ENCODE measurements around the gene RAB27A.

Gene RAB27A

GRCh38 chr15:55195996-55196395 is 93.6 kb downstream of the RAB27A start:
- Histone ChIP-seq H4K20me1 (ENCODE audit: insufficient read depth, low read length) (peaks cover 46% of the 10 kb centered on the region), H3K36me3 (ENCODE audit: insufficient read depth, low read length) (peaks cover 42% of the 10 kb centered on the region), H3K9ac (ENCODE audit: low read depth, low read length) (peak overlapping the region; percentile 79), H3K4me3 (ENCODE audit: low read depth in 1 of 2, low read length in 2 of 2) (peak overlapping the region; percentile 70 to 79), H3K9me3 (ENCODE audit: insufficient read depth, low read length, severe bottlenecking) (no peaks in the 10 kb centered on the region), H3K79me2 (ENCODE audit: insufficient read depth, low read length) (peaks cover 64% of the 10 kb centered on the region), H3K27me3 (ENCODE audit: insufficient read depth, low read length, poor library complexity) (no peaks in the 10 kb centered on the region), H3K27ac (ENCODE audit: low read length) (peak overlapping the region; percentile 86), H2AFZ (ENCODE audit: low read depth, low read length) (peak overlapping the region; percentile 78), H3K4me1 (ENCODE audit: insufficient read depth, low read length) (peaks cover 39% of the 10 kb centered on the region), H3K4me2 (ENCODE audit: insufficient read depth, low read length) (peak overlapping the region; percentile 84)
- DNase-seq (no peak), ATAC-seq (ENCODE audit: insufficient read depth, low read depth) (no peak)
- TF ChIP-seq CTCF (IDR thresholded peaks at IDR 0.05; ENCODE audit: borderline replicate concordance, extremely low read depth, low read length, poor library complexity, severe bottlenecking) (no peak), EZH2 (IDR thresholded peaks at IDR 0.05; ENCODE audit: borderline replicate concordance, low read depth, low read length, severe bottlenecking) (no peak)

GRCh38 chr15:55194256-55194655 is 95.4 kb downstream of the RAB27A start:
- Histone ChIP-seq H3K4me3 (ENCODE audit: low read depth in 1 of 2, low read length in 2 of 2) (peak overlapping the region in 1 of 2 experiments; percentile 79; a peak in 1 of 4 replicates), H4K20me1 (ENCODE audit: insufficient read depth, low read length) (peaks cover 47% of the 10 kb centered on the region), H3K27ac (ENCODE audit: low read length) (no peak overlapping the region), H3K4me2 (ENCODE audit: insufficient read depth, low read length) (peak overlapping the region; percentile 84), H3K4me1 (ENCODE audit: insufficient read depth, low read length) (peaks cover 39% of the 10 kb centered on the region), H3K36me3 (ENCODE audit: insufficient read depth, low read length) (peaks cover 57% of the 10 kb centered on the region), H2AFZ (ENCODE audit: low read depth, low read length) (no peak overlapping the region), H3K27me3 (ENCODE audit: insufficient read depth, low read length, poor library complexity) (no peaks in the 10 kb centered on the region), H3K79me2 (ENCODE audit: insufficient read depth, low read length) (peaks cover 81% of the 10 kb centered on the region), H3K9ac (ENCODE audit: low read depth, low read length) (0 out of 2 replicates have a peak overlapping the region, but pooled peaks have one; percentile 79), H3K9me3 (ENCODE audit: insufficient read depth, low read length, severe bottlenecking) (no peaks in the 10 kb centered on the region)
- ATAC-seq (ENCODE audit: insufficient read depth, low read depth) (no peak), DNase-seq (no peak)
- no peak for TF ChIP-seq CTCF (IDR thresholded peaks at IDR 0.05; ENCODE audit: borderline replicate concordance, extremely low read depth, low read length, poor library complexity, severe bottlenecking)
- TF ChIP-seq EZH2 (IDR thresholded peaks at IDR 0.05; ENCODE audit: borderline replicate concordance, low read depth, low read length, severe bottlenecking): no peak

GRCh38 chr15:55186331-55186730 is 103.3 kb downstream of the RAB27A start:
- no peak overlapping the region for H3K4me2 ChIP-seq (ENCODE audit: insufficient read depth, low read length)
- TF ChIP-seq CTCF (IDR thresholded peaks at IDR 0.05; ENCODE audit: borderline replicate concordance, extremely low read depth, low read length, poor library complexity, severe bottlenecking) (no peak), EZH2 (IDR thresholded peaks at IDR 0.05; ENCODE audit: borderline replicate concordance, low read depth, low read length, severe bottlenecking) (no peak)
- peaks cover 65% of the 10 kb centered on the region for H3K79me2 ChIP-seq (ENCODE audit: insufficient read depth, low read length)
- ATAC-seq (ENCODE audit: insufficient read depth, low read depth): no peak
- no peak for DNase-seq
- H3K9me3 ChIP-seq (ENCODE audit: insufficient read depth, low read length, severe bottlenecking): no peaks in the 10 kb centered on the region
- no peak overlapping the region for H3K27ac ChIP-seq (ENCODE audit: low read length)
- H2AFZ ChIP-seq (ENCODE audit: low read depth, low read length): no peak overlapping the region
- H3K9ac ChIP-seq (ENCODE audit: low read depth, low read length): no peak overlapping the region
- H3K4me1 ChIP-seq (ENCODE audit: insufficient read depth, low read length): no peaks in the 10 kb centered on the region; the same call in 1 of the 2 replicates
- H3K27me3 ChIP-seq (ENCODE audit: insufficient read depth, low read length, poor library complexity): no peaks in the 10 kb centered on the region
- peaks cover 85% of the 10 kb centered on the region for H3K36me3 ChIP-seq (ENCODE audit: insufficient read depth, low read length)
- no peak overlapping the region for H3K4me3 ChIP-seq (ENCODE audit: low read depth in 1 of 2, low read length in 2 of 2)
- H4K20me1 ChIP-seq (ENCODE audit: insufficient read depth, low read length): peaks cover 37% of the 10 kb centered on the region; the same call in 1 of the 2 replicates
